PFSK-1 (cell line): Measurements from ENCODE around the gene SSX2IP.

Experiments
- FOXP2 ChIP-seq: optimal IDR thresholded peaks from 2 replicates; pipeline ENCODE3; 2011; ENCODE audit warnings: borderline replicate concordance, control low read depth, inconsistent platforms; ENCODE audit not compliant: insufficient read depth; ENCODE audit errors: extremely low read length, extremely low read depth
- POLR2AphosphoS5 ChIP-seq: IDR thresholded peaks from 2 replicates; pipeline ENCODE4 v1.6.1; 2012; ENCODE audit warnings: low read depth, mild to moderate bottlenecking, control low read depth, low read length, moderate library complexity
- REST ChIP-seq, 2 experiments: IDR thresholded peaks; 2 replicates each; pipeline versions ENCODE4 v1.6.1 to v1.8.0; 2011 to 2012; ENCODE audit warnings: low read depth in 2 of 2, low read length in 2 of 2, control low read depth in 1 of 2, inconsistent platforms in 1 of 2, mild to moderate bottlenecking in 1 of 2, moderate library complexity in 1 of 2; ENCODE audit not compliant: insufficient read depth in 1 of 2
- SIN3A ChIP-seq: IDR thresholded peaks from 2 replicates; pipeline ENCODE4 v1.6.1; 2012; ENCODE audit warnings: mild to moderate bottlenecking, low read length, moderate library complexity, borderline replicate concordance; ENCODE audit not compliant: insufficient read depth
- TAF1 ChIP-seq: IDR thresholded peaks from 2 replicates; pipeline ENCODE4 v1.6.1; 2012; ENCODE audit warnings: low read length, control low read depth, borderline replicate concordance; ENCODE audit not compliant: insufficient read depth

GRCh38 chr1:84705513-84705912 lies 15.3 kb upstream of the SSX2IP start:
- no peak for TF ChIP-seq POLR2AphosphoS5
- TF ChIP-seq TAF1 = no peak
- TF ChIP-seq SIN3A = no peak
- TF ChIP-seq REST (IDR thresholded peaks at IDR 0.05; ENCODE audit: insufficient read depth in 1 of 2, low read depth in 2 of 2, low read length in 2 of 2) = no peak
- no peak for TF ChIP-seq FOXP2
